B cell (primary cell): ENCODE measurements around the gene MXRA5. TPM values are rescaled to one million over a fixed set of nuclear protein-coding genes. Genes with fewer than 3 reads are reported as not detected.

Experiments
- ATAC-seq: fragments of 200-7000 bp; cut with Tn5 transposase; one replicate; pipeline ENCODE4 v1.10.0; 2021; ENCODE audit warnings: low read depth, mild to moderate bottlenecking, moderate number of reproducible peaks, moderate library complexity
- CTCF ChIA-PET: fragments of 350-600 bp; sonication (Branson Sonifier 250); formaldehyde crosslinking; loops from one replicate; lab custom pipeline; 2021; ENCODE audit warnings: antibody characterized with exemption, inconsistent platforms; lab: Charles Lee
- POLR2A ChIA-PET: fragments of 350-600 bp; sonication (Branson Sonifier 250); formaldehyde crosslinking; loops from one replicate; lab custom pipeline; 2021; ENCODE audit warnings: antibody characterized with exemption; lab: Charles Lee
- DNase-seq: peaks from one replicate; pipeline ENCODE4 v3.0.0; 2013
- H2AFZ ChIP-seq: 2 replicates; pipeline ENCODE4 v1.6.1; 2012; ENCODE audit warnings: mild to moderate bottlenecking, low read depth, low read length; ENCODE audit not compliant: insufficient read depth, poor library complexity, severe bottlenecking
- H3K27ac ChIP-seq, 2 donors: 1 replicate in 1 of 2; 2 replicates in 1 of 2; pipeline ENCODE4 v1.5.1; 2012 to 2013; ENCODE audit warnings: low read length in 2 of 2, mild to moderate bottlenecking in 2 of 2, moderate library complexity in 1 of 2
- H3K27me3 ChIP-seq, 4 experiments: fragments of 200-600 bp in 1 of 4; sonication (generic) in 1 of 4; replicated peaks in 1 of 4; 1 replicate in 2 of 4; 2 replicates in 2 of 4; pipeline versions ENCODE4 v1.6.1 to v1.7.0; 2013 to 2016; ENCODE audit warnings: low read length in 3 of 4, mild to moderate bottlenecking in 2 of 4, mixed read lengths in 1 of 4, moderate library complexity in 1 of 4; ENCODE audit not compliant: insufficient read depth in 4 of 4, control insufficient read depth in 3 of 4; ENCODE audit errors: control extremely low read depth in 1 of 4
- H3K36me3 ChIP-seq, 2 experiments: replicated peaks in 1 of 2; 1 replicate in 1 of 2; 2 replicates in 1 of 2; pipeline versions ENCODE4 v1.6.1 to v1.7.1; 2013; ENCODE audit warnings: low read length in 1 of 2; ENCODE audit not compliant: insufficient read depth in 2 of 2, control insufficient read depth in 1 of 2; ENCODE audit errors: control extremely low read depth in 1 of 2, extremely low read depth in 1 of 2
- H3K4me1 ChIP-seq, 2 donors: fragments of 200-600 bp in 1 of 2; sonication (generic) in 1 of 2; 1 replicate in 1 of 2; 2 replicates in 1 of 2; pipeline versions ENCODE4 v1.5.1 to v1.6.1; 2013 to 2017; ENCODE audit warnings: low read length in 2 of 2; ENCODE audit not compliant: control insufficient read depth in 2 of 2, insufficient read depth in 2 of 2
- H3K4me2 ChIP-seq: replicated peaks from 2 replicates; pipeline ENCODE3; 2012; ENCODE audit warnings: mild to moderate bottlenecking, low read depth, low read length; ENCODE audit not compliant: poor library complexity, severe bottlenecking
- H3K4me3 ChIP-seq, 5 experiments: fragments of 200-600 bp in 1 of 5; sonication (generic) in 1 of 5; 1 replicate in 3 of 5; 2 replicates in 2 of 5; pipeline versions ENCODE4 v1.5.1 to v1.7.0; 2011 to 2016; ENCODE audit warnings: low read length in 4 of 5, mild to moderate bottlenecking in 4 of 5, low read depth in 2 of 5, control low read depth in 1 of 5, moderate library complexity in 1 of 5; ENCODE audit not compliant: insufficient read depth in 1 of 5; ENCODE audit errors: control extremely low read depth in 1 of 5, extremely low read depth in 1 of 5
- H3K79me2 ChIP-seq: fragments of 200-600 bp; sonication (generic); one replicate; pipeline ENCODE4 v1.6.0; 2016; ENCODE audit warnings: low read length; ENCODE audit not compliant: control insufficient read depth, insufficient read depth
- H3K9ac ChIP-seq: fragments of 200-600 bp; sonication (generic); 2 replicates; pipeline ENCODE4 v1.6.1; 2017; ENCODE audit warnings: mild to moderate bottlenecking, low read length, moderate library complexity
- H3K9me3 ChIP-seq, 3 donors: one replicate each; pipeline versions ENCODE4 v1.6.1 to v1.7.1; 2013; ENCODE audit warnings: low read length in 2 of 3; ENCODE audit not compliant: control insufficient read depth in 2 of 3, insufficient read depth in 1 of 3; ENCODE audit errors: control extremely low read depth in 1 of 3
- H4K20me1 ChIP-seq: 2 replicates; pipeline ENCODE4 v1.6.0; 2012; ENCODE audit warnings: mild to moderate bottlenecking, low read length; ENCODE audit not compliant: insufficient read depth, control insufficient read depth, poor library complexity, severe bottlenecking
- H3K27ac Mint-ChIP-seq: one replicate; pipeline ENCODE4 v1.8.0; 2021; ENCODE audit warnings: mixed read lengths
- H3K27me3 Mint-ChIP-seq: one replicate; pipeline ENCODE4 v1.8.0; 2021; ENCODE audit warnings: mixed read lengths
- H3K4me1 Mint-ChIP-seq: one replicate; pipeline ENCODE4 v1.8.0; 2021; ENCODE audit warnings: mixed read lengths
- H3K4me3 Mint-ChIP-seq: one replicate; pipeline ENCODE4 v1.8.0; 2021; ENCODE audit warnings: mixed read lengths
- H3K9me3 Mint-ChIP-seq: one replicate; pipeline ENCODE4 v1.8.0; 2022; ENCODE audit warnings: mixed read lengths; ENCODE audit not compliant: insufficient read depth
- CTCF ChIP-seq: fragments of 200-600 bp; IDR thresholded peaks from one replicate; pipeline ENCODE4 v1.8.0; 2022; ENCODE audit warnings: antibody characterized with exemption, mild to moderate bottlenecking
- EZH2 ChIP-seq: IDR thresholded peaks from 2 replicates; pipeline ENCODE4 v1.6.1; 2012; ENCODE audit warnings: borderline replicate concordance, low read depth, mild to moderate bottlenecking, moderate library complexity, low read length; ENCODE audit not compliant: insufficient read depth, poor library complexity, severe bottlenecking
- WGBS: methylation state at CpG from one replicate; pipeline ENCODE4 v1.1.5; 2013; ENCODE audit warnings: missing lambda C conversion rate; ENCODE audit not compliant: insufficient coverage; 5-methylcytosine and 5-hydroxymethylcytosine counted together
- intact Hi-C: fragments of 100-400 bp; cut with micrococcal nuclease; formaldehyde crosslinking; loops from one replicate; pipeline ENCODE4 v1.10.0; 2022
- polyA plus RNA-seq: library from polyadenylated mRNA; depleted of rRNA; stranded (reverse); fragments of >200 nt; gene quantifications from 2 replicates; pipeline ENCODE4 v1.2.3, GENCODE V29; 2012
- total RNA-seq, 2 donors: library from RNA; stranded (reverse); fragments of 120-200 nt in 1 of 2; gene quantifications; 1 replicate in 1 of 2; 2 replicates in 1 of 2; pipeline versions ENCODE4 v1.2.3 to v1.2.4, GENCODE V29; 2013 to 2022

The MXRA5 gene
- total and polyA plus RNA-seq, 2 donors (not counting 1 experiment from before 2014, with no cell fraction given) = not detected

GRCh38 chrX:3380603-3381002 is 34.2 kb upstream of the MXRA5 start:
- H3K9me3 ChIP-seq = no peaks in the 10 kb centered on the region
- H3K27me3 ChIP-seq = no peaks in the 10 kb centered on the region
- no peak overlapping the region for H3K4me2 ChIP-seq
- POLR2A ChIA-PET = no interaction called here
- CTCF ChIA-PET = no interaction called here
- H3K4me3 Mint-ChIP-seq = no peak overlapping the region
- H3K79me2 ChIP-seq = no peaks in the 10 kb centered on the region
- no peak overlapping the region for H3K27ac Mint-ChIP-seq
- H3K4me3 ChIP-seq = no peak overlapping the region
- WGBS = no CpG with 5 or more reads among the region's 3 CpGs
- DNase-seq (no peak), ATAC-seq (no peak)
- no peaks in the 10 kb centered on the region for H3K36me3 ChIP-seq
- no peaks in the 10 kb centered on the region for H3K27me3 Mint-ChIP-seq
- TF ChIP-seq EZH2 = no peak
- TF ChIP-seq CTCF = no peak
- no peak overlapping the region for H3K9ac ChIP-seq
- H3K4me1 ChIP-seq = no peaks in the 10 kb centered on the region
- no peaks in the 10 kb centered on the region for H4K20me1 ChIP-seq
- intact Hi-C loops = no loop called here
- H3K4me1 Mint-ChIP-seq = no peaks in the 10 kb centered on the region
- no peak overlapping the region for H2AFZ ChIP-seq
- no peaks in the 10 kb centered on the region for H3K9me3 Mint-ChIP-seq
- H3K27ac ChIP-seq = no peak overlapping the region

- Mint-ChIP-seq H3K27me3 (no peaks in the 10 kb centered on the region), H3K4me1 (no peaks in the 10 kb centered on the region), H3K9me3 (no peaks in the 10 kb centered on the region), H3K4me3 (no peak overlapping the region), H3K27ac (no peak overlapping the region)
- no peak overlapping the region for H3K9ac ChIP-seq
- intact Hi-C loops = no loop called here
- no CpG with 5 or more reads among the region's 4 CpGs for WGBS
- no peaks in the 10 kb centered on the region for H3K9me3 ChIP-seq
- H2AFZ ChIP-seq = no peak overlapping the region
- ChIA-PET POLR2A (no interaction called here), CTCF (no interaction called here)
- no peak for DNase-seq
- no peaks in the 10 kb centered on the region for H3K4me1 ChIP-seq
- H3K4me3 ChIP-seq = no peak overlapping the region
- ATAC-seq = no peak
- H3K27ac ChIP-seq = no peak overlapping the region
- H3K79me2 ChIP-seq = no peaks in the 10 kb centered on the region
- H3K36me3 ChIP-seq = no peaks in the 10 kb centered on the region
- H3K27me3 ChIP-seq = no peaks in the 10 kb centered on the region
- no peak for TF ChIP-seq CTCF
- no peak for TF ChIP-seq EZH2
- H3K4me2 ChIP-seq = no peak overlapping the region
- H4K20me1 ChIP-seq = no peaks in the 10 kb centered on the region
These were observed 32.7 kb upstream of the MXRA5 start for GRCh38 chrX:3379111-3379510.
